Transverse colon (tissue), 4 donors: ENCODE data around the gene CFAP61. TPM values are rescaled to one million over a fixed set of nuclear protein-coding genes. Genes with fewer than 3 reads are reported as not detected.

Experiments used
- DNase-seq: peaks from one replicate; pipeline ENCODE4 v3.0.0-alpha.2; 2019
- H3K27ac ChIP-seq, 4 donors: fragments of 200-600 bp; sonication (generic); 2 replicates each; pipeline ENCODE4 v1.5.1; 2016 to 2018; ENCODE audit warnings: inconsistent platforms in 4 of 4
- H3K27me3 ChIP-seq: fragments of 200-600 bp; sonication (generic); 2 replicates; pipeline ENCODE4 v1.5.1; 2017; ENCODE audit warnings: inconsistent platforms
- H3K36me3 ChIP-seq, 4 donors: fragments of 200-600 bp; sonication (generic); 2 replicates each; pipeline ENCODE4 v1.5.1; 2017 to 2019; ENCODE audit warnings: inconsistent platforms in 4 of 4
- H3K4me1 ChIP-seq, 4 donors: fragments of 200-600 bp; sonication (generic); 2 replicates each; pipeline ENCODE4 v1.5.1; 2017 to 2020; ENCODE audit warnings: inconsistent platforms in 4 of 4
- H3K4me3 ChIP-seq, 4 donors: fragments of 200-600 bp; sonication (generic); 1 replicate in 1 of 4; 2 replicates in 3 of 4; pipeline versions ENCODE4 v1.5.1 to v1.6.1; 2017 to 2019; ENCODE audit warnings: inconsistent platforms in 4 of 4
- H3K9me3 ChIP-seq, 2 donors: fragments of 200-600 bp; sonication (generic); 2 replicates each; pipeline ENCODE4 v1.5.1; 2017 to 2019; ENCODE audit warnings: inconsistent platforms in 2 of 2
- CTCF ChIP-seq, 5 experiments: fragments of 200-600 bp in 3 of 5; fragments of 450-650 bp in 2 of 5; sonication (generic) in 3 of 5; IDR thresholded peaks; 1 replicate in 2 of 5; 2 replicates in 3 of 5; pipeline ENCODE4 v1.5.1; 2016 to 2017; ENCODE audit warnings: antibody characterized with exemption in 5 of 5, inconsistent platforms in 3 of 5, mild to moderate bottlenecking in 2 of 5, moderate library complexity in 1 of 5
- EP300 ChIP-seq: sonication (generic); formaldehyde crosslinking; IDR thresholded peaks from one replicate; pipeline ENCODE4 v1.6.1; 2017; ENCODE audit warnings: antibody characterized with exemption, low read depth
- POLR2A ChIP-seq: fragments of 450-650 bp; IDR thresholded peaks from one replicate; pipeline ENCODE4 v1.6.1; 2016; ENCODE audit warnings: antibody characterized with exemption, mild to moderate bottlenecking, moderate library complexity
- POLR2AphosphoS5 ChIP-seq, 3 donors: sonication (generic); formaldehyde crosslinking; IDR thresholded peaks; one replicate each; pipeline ENCODE4 v1.6.1; 2016; ENCODE audit warnings: antibody characterized with exemption in 3 of 3
- whole genome bisulfite sequencing, 2 donors: methylation state at CpG; one replicate each; pipeline ENCODE4 v1.1.5; 2018; ENCODE audit warnings: low coverage in 1 of 2; 5-methylcytosine and 5-hydroxymethylcytosine counted together
- in situ Hi-C, 4 donors: fragments of 200-750 bp; cut with MboI; loops; one replicate each; pipeline versions ENCODE4 v1.15.0 to v1.15.1; 2017; ENCODE audit warnings: low sequenced_read_pairs in 3 of 4, low pct_ligation_motif_present in 1 of 4, low pct_unique_long_range_greater_than_20kb in 1 of 4
- intact Hi-C: fragments of 100-400 bp; cut with DNase I; formaldehyde crosslinking; loops from one replicate; pipeline ENCODE4 v1.15.1; 2023; ENCODE audit warnings: low total_unique reads
- total RNA-seq, 4 donors: library from RNA; depleted of rRNA; stranded (reverse); fragments of >200 nt; gene quantifications; one replicate each; pipeline ENCODE4 v1.1.0, GENCODE V29; 2016

CFAP61 gene
- total RNA-seq, 4 donors from 2014 or later = 0.27 TPM; not detected in 3

- DNase-seq = no peak
- H3K27ac ChIP-seq = no peak overlapping the region
- in situ Hi-C loops (loop anchor here in 1 of 4 donors (25.0 kb wide), 1 partner anchor 160 kb away; no protein-coding TSS in a partner anchor), intact Hi-C loops (no loop called here)
- H3K9me3 ChIP-seq = no peaks in the 10 kb centered on the region
- TF ChIP-seq POLR2A (no peak), EP300 (no peak), CTCF (IDR thresholded peaks at IDR 0.05) (no peak)
- no peaks in the 10 kb centered on the region for H3K36me3 ChIP-seq
- H3K4me3 ChIP-seq = no peak overlapping the region
- H3K27me3 ChIP-seq = no peaks in the 10 kb centered on the region
- no peaks in the 10 kb centered on the region for H3K4me1 ChIP-seq
- 62 to 83% methylated on average over 5 to 15 of the region's 15 CpGs for whole genome bisulfite sequencing, 2 donors
Measured at GRCh38 chr20:20246996-20247633, 194.8 kb downstream of the CFAP61 start.

DNA sequence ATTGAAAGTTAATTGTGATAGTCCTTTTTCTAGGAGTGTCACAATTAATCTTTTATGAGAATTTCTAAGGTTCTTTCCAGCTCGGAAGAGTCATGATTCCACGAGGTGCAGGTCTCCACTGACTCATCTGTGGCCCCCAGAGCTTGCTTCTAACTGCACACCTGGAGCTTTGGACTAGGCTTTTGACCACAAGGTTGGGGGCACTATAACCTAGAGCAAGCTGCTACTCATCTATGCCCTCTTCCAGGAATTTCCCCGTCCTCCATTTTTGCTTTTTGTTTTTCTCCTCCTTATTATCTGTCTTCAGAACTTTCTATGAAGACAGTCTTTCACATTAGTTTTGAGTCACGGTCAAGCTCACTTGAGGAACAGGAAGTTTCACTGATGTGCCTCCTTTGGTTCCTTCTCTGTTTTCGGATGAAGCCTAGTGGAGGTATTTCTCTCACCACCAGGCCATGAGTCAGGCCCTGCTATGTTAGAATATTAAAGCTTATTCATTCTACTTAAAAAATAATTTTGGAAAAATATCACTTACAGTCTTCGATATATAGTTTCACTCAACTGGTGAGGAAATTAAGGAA, 196.4 kb downstream of the CFAP61 start:
- H3K4me3 ChIP-seq = no peak overlapping the region
- no peaks in the 10 kb centered on the region for H3K4me1 ChIP-seq
- H3K27me3 ChIP-seq = no peaks in the 10 kb centered on the region
- in situ Hi-C loops (loop anchor here in 1 of 4 donors (25.0 kb wide), 1 partner anchor 161 kb away; no protein-coding TSS in a partner anchor), intact Hi-C loops (no loop called here)
- no peaks in the 10 kb centered on the region for H3K9me3 ChIP-seq
- TF ChIP-seq POLR2AphosphoS5 (IDR thresholded peaks at IDR 0.05) = no peak
- no peak for TF ChIP-seq POLR2A
- TF ChIP-seq CTCF (IDR thresholded peaks at IDR 0.05) = no peak
- no peak for TF ChIP-seq EP300
- WGBS, 2 donors = 79 to 87% methylated on average over 5 to 6 of the region's 6 CpGs
- no peaks in the 10 kb centered on the region for H3K36me3 ChIP-seq
- no peak overlapping the region for H3K27ac ChIP-seq
- no peak for DNase-seq

- Histone ChIP-seq H3K27me3 (no peaks in the 10 kb centered on the region), H3K4me1 (no peaks in the 10 kb centered on the region), H3K4me3 (no peak overlapping the region), H3K36me3 (no peaks in the 10 kb centered on the region), H3K27ac (no peak overlapping the region), H3K9me3 (no peaks in the 10 kb centered on the region)
- TF ChIP-seq EP300 = no peak
- TF ChIP-seq CTCF (IDR thresholded peaks at IDR 0.05) = no peak
- no peak for TF ChIP-seq POLR2A
- TF ChIP-seq POLR2AphosphoS5 (IDR thresholded peaks at IDR 0.05) = no peak
- in situ Hi-C loops (no loop called here), intact Hi-C loops (no loop called here)
- no peak for DNase-seq
- WGBS, 2 donors = 60 to 86% methylated on average over 1 to 10 of the region's 10 CpGs
Measured at GRCh38 chr20:20251317-20251716, 199.0 kb downstream of the CFAP61 start.

- 76 to 87% methylated on average over 5 to 8 of the region's 8 CpGs for WGBS, 2 donors
- no peak for DNase-seq
- no peak overlapping the region for H3K4me3 ChIP-seq
- H3K9me3 ChIP-seq = no peaks in the 10 kb centered on the region
- no peaks in the 10 kb centered on the region for H3K27me3 ChIP-seq
- no peaks in the 10 kb centered on the region for H3K4me1 ChIP-seq
- in situ Hi-C loops = no loop called here
- H3K27ac ChIP-seq = no peak overlapping the region
- H3K36me3 ChIP-seq = no peaks in the 10 kb centered on the region
- TF ChIP-seq POLR2A = no peak
- TF ChIP-seq CTCF (IDR thresholded peaks at IDR 0.05) = no peak
- TF ChIP-seq EP300 = no peak
- TF ChIP-seq POLR2AphosphoS5 (IDR thresholded peaks at IDR 0.05) = no peak
- intact Hi-C loops = no loop called here
Measured at GRCh38 chr20:20251836-20252235, 199.5 kb downstream of the CFAP61 start.
